GM23248 (cell line): ENCODE results near the gene NDUFB6.

Experiments used
- EZH2 ChIP-seq: fragments of 200-600 bp; sonication (generic); IDR thresholded peaks from 2 replicates; pipeline ENCODE4 v1.6.1; 2018; ENCODE audit warnings: antibody characterized with exemption, mild to moderate bottlenecking; ENCODE audit not compliant: insufficient read depth, poor library complexity, severe bottlenecking
- EZH2phosphoT487 ChIP-seq: fragments of 200-600 bp; sonication (generic); IDR thresholded peaks from 2 replicates; pipeline ENCODE4 v1.6.1; 2018; ENCODE audit warnings: antibody characterized with exemption, moderate library complexity, mild to moderate bottlenecking, low read depth; ENCODE audit not compliant: insufficient read depth

GRCh38 chr9:32554107-32554506, 18.9 kb downstream of the NDUFB6 start:
- TF ChIP-seq EZH2 = no peak
- TF ChIP-seq EZH2phosphoT487 = no peak
